ENCODE measurements around the gene WDR82. TPM values are rescaled to one million over a fixed set of nuclear protein-coding genes. Genes with fewer than 3 reads are reported as not detected.

The WDR82 gene
- total RNA-seq, 1 donor from 2014 or later = 86.4 TPM

DNA sequence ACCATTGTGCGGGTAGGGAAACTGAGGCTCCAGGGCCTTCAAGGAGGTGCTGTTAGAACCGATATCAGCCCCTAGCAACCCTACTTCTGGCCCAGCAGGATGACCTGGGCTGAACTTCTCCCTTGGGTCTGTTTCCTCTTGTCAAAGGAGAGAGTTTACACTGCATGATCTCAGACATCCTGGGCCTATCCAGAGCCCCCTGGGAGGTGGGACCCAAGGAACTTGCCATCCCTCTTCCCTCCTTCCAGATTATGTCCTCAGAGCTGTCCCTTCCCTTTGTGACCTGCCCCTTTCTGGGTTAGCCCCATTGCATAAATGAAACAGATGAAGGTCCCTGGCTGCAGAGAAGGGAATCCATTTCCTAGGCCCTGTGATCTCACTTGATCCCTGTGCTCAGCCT, 25.4 kb upstream of the WDR82 start:
- ChIA-PET POLR2A (no interaction called here), CTCF (interaction anchor here (1.7 kb wide), 1 partner anchor 35 kb away, joined by 4 read pairs; no protein-coding TSS in a partner anchor)
- peaks cover 21% of the 10 kb centered on the region for H3K4me1 Mint-ChIP-seq
- intact Hi-C loops (cut with micrococcal nuclease) = loop anchor here (2.0 kb wide), 1 partner anchor 13 kb away; the partner anchor contains the start of gene DNAH1
- H3K9me3 Mint-ChIP-seq = no peaks in the 10 kb centered on the region
- ATAC-seq (ENCODE audit: low read depth) = no peak
- DNase-seq = no peak
- H3K27me3 Mint-ChIP-seq = no peaks in the 10 kb centered on the region
- peaks cover 8% of the 10 kb centered on the region for H3K36me3 Mint-ChIP-seq (ENCODE audit: low read depth)
- no peak for TF ChIP-seq CTCF (IDR thresholded peaks at IDR 0.05)
- H3K27ac Mint-ChIP-seq = no peak overlapping the region
- H3K4me3 Mint-ChIP-seq = no peak overlapping the region

GRCh38 chr3:52302426-52303145, 24.1 kb upstream of the WDR82 start:
- Mint-ChIP-seq H3K4me1 (peaks cover 10% of the 10 kb centered on the region), H3K9me3 (no peaks in the 10 kb centered on the region), H3K36me3 (ENCODE audit: low read depth) (peaks cover 10% of the 10 kb centered on the region), H3K27me3 (no peaks in the 10 kb centered on the region), H3K27ac (no peak overlapping the region), H3K4me3 (no peak overlapping the region)
- no peak for ATAC-seq (ENCODE audit: low read depth)
- intact Hi-C loops (cut with micrococcal nuclease) = loop anchor here (2.0 kb wide), 1 partner anchor 14 kb away; the partner anchor contains the start of gene DNAH1
- ChIA-PET POLR2A (no interaction called here), CTCF (no interaction called here)
- no peak for DNase-seq
- TF ChIP-seq CTCF (IDR thresholded peaks at IDR 0.05) = no peak

GRCh38 chr3:52299879-52300611, 21.6 kb upstream of the WDR82 start:
- POLR2A ChIA-PET = interaction anchor here (1.4 kb wide), 1 partner anchor 12 kb away, joined by 4 read pairs; the partner anchor contains the start of gene GLYCTK
- ATAC-seq (ENCODE audit: low read depth) (peak; percentile 49), DNase-seq (no peak)
- CTCF ChIA-PET = interaction anchor here (1.6 to 15.8 kb wide), 2 partner anchors 9 to 38 kb away, joined by 5 to 248 read pairs; no protein-coding TSS in a partner anchor
- Mint-ChIP-seq H3K9me3 (no peaks in the 10 kb centered on the region), H3K4me3 (no peak overlapping the region), H3K36me3 (ENCODE audit: low read depth) (peaks cover 13% of the 10 kb centered on the region), H3K27ac (no peak overlapping the region), H3K27me3 (no peaks in the 10 kb centered on the region), H3K4me1 (peaks cover 18% of the 10 kb centered on the region)
- intact Hi-C loops (cut with micrococcal nuclease) = no loop called here
- TF ChIP-seq CTCF (IDR thresholded peaks at IDR 0.05) = no peak

GRCh38 chr3:52299247-52299878, 20.9 kb upstream of the WDR82 start:
- no peak for TF ChIP-seq CTCF (IDR thresholded peaks at IDR 0.05)
- DNase-seq (no peak), ATAC-seq (ENCODE audit: low read depth) (no peak)
- no peak overlapping the region for H3K27ac Mint-ChIP-seq
- CTCF ChIA-PET = interaction anchor here (1.6 to 15.8 kb wide), 2 partner anchors 8 to 39 kb away, joined by 5 to 248 read pairs; no protein-coding TSS in a partner anchor
- POLR2A ChIA-PET = interaction anchor here (0.6 to 1.4 kb wide), 2 partner anchors 12 to 19 kb away, joined by 4 read pairs; partner anchors contain the start of gene GLYCTK
- no peaks in the 10 kb centered on the region for H3K27me3 Mint-ChIP-seq
- peaks cover 18% of the 10 kb centered on the region for H3K4me1 Mint-ChIP-seq
- no peak overlapping the region for H3K4me3 Mint-ChIP-seq
- intact Hi-C loops (cut with micrococcal nuclease) = no loop called here
- peaks cover 18% of the 10 kb centered on the region for H3K36me3 Mint-ChIP-seq (ENCODE audit: low read depth)
- H3K9me3 Mint-ChIP-seq = no peaks in the 10 kb centered on the region

All from activated B cell treated with CpG ODN at 0.5 μM for 24 hours (primary cell).